MG63 (cell line): ENCODE results near the gene SLC6A18. TPM values are rescaled to one million over a fixed set of nuclear protein-coding genes. Genes with fewer than 3 reads are reported as not detected.
"Not testable (repeated sequence)": the region's sequence is repeated elsewhere in the genome, so short reads cannot be mapped to it uniquely, and the experiment has no call there.

Experiments used
- DNase-seq: peaks from one replicate; pipeline ENCODE4 v3.0.0-alpha.2; 2020
- H3K27me3 ChIP-seq: fragments of 250-450 bp; sonication (Bioruptor Pico); 2 replicates; pipeline ENCODE4 v1.5.1; 2020; ENCODE audit warnings: mild to moderate bottlenecking, moderate library complexity
- H3K36me3 ChIP-seq: fragments of 250-450 bp; sonication (Bioruptor Pico); 2 replicates; pipeline ENCODE4 v1.5.1; 2020; ENCODE audit warnings: mild to moderate bottlenecking, moderate library complexity
- H3K4me3 ChIP-seq: fragments of 250-450 bp; sonication (Bioruptor Pico); 2 replicates; pipeline ENCODE4 v1.5.1; 2020; ENCODE audit warnings: mild to moderate bottlenecking, moderate library complexity
- H3K9me3 ChIP-seq: fragments of 250-450 bp; sonication (Bioruptor Pico); 2 replicates; pipeline ENCODE4 v1.5.1; 2020; ENCODE audit warnings: mild to moderate bottlenecking, moderate library complexity
- total RNA-seq: library from RNA; depleted of rRNA; stranded (reverse); fragments of >200 nt; shearing (Covaris generic); gene quantifications from 2 replicates; pipeline ENCODE4 v1.2.3, GENCODE V29; 2014; ENCODE audit warnings: low replicate concordance

The SLC6A18 gene
- total RNA-seq, 1 experiment from 2014 or later, result not detected

GRCh38 chr5:1265461-1266455, 40.6 kb downstream of the SLC6A18 start:
- DNase-seq, result no peak

GRCh38 chr5:1266791-1267190, 41.6 kb downstream of the SLC6A18 start:
- H3K4me3 ChIP-seq, result no peak overlapping the region
- H3K9me3 ChIP-seq, result no peaks in the 10 kb centered on the region
- H3K36me3 ChIP-seq, result no peaks in the 10 kb centered on the region; the same call in 1 of the 2 replicates
- H3K27me3 ChIP-seq, result peaks cover 2% of the 10 kb centered on the region; the same call in 1 of the 2 replicates
- no peak for DNase-seq

More at GRCh38 chr5:1265461-1266455, 40.6 kb downstream of the SLC6A18 start:
- Histone ChIP-seq H3K27me3 (peaks cover 2% of the 10 kb centered on the region; the same call in 1 of the 2 replicates), H3K4me3 (no peak overlapping the region), H3K36me3 (no peaks in the 10 kb centered on the region; the same call in 1 of the 2 replicates), H3K9me3 (no peaks in the 10 kb centered on the region)

GRCh38 chr5:1267464-1267863, 42.3 kb downstream of the SLC6A18 start:
- not testable (repeated sequence) for H3K9me3 ChIP-seq, DNase-seq, H3K36me3 ChIP-seq, H3K4me3 ChIP-seq, H3K27me3 ChIP-seq

GRCh38 chr5:1268056-1268455, 42.9 kb downstream of the SLC6A18 start:
- DNase-seq, result no peak
- 0 out of 2 replicates have a peak, but pooled peaks cover 2% of the 10 kb centered on the region for H3K27me3 ChIP-seq
- no peaks in the 10 kb centered on the region for H3K9me3 ChIP-seq
- no peak overlapping the region for H3K4me3 ChIP-seq
- no peaks in the 10 kb centered on the region; the same call in 1 of the 2 replicates for H3K36me3 ChIP-seq

GRCh38 chr5:1268666-1269065, 43.5 kb downstream of the SLC6A18 start:
- no peaks in the 10 kb centered on the region; the same call in 1 of the 2 replicates for H3K36me3 ChIP-seq
- H3K4me3 ChIP-seq, result no peak overlapping the region
- H3K27me3 ChIP-seq, result 0 out of 2 replicates have a peak, but pooled peaks cover 2% of the 10 kb centered on the region
- no peak for DNase-seq
- H3K9me3 ChIP-seq, result no peaks in the 10 kb centered on the region

- no peaks in the 10 kb centered on the region for H3K9me3 ChIP-seq
- no peaks in the 10 kb centered on the region for H3K27me3 ChIP-seq
- no peak for DNase-seq
- H3K4me3 ChIP-seq, result no peak overlapping the region
- H3K36me3 ChIP-seq, result no peaks in the 10 kb centered on the region
These were observed 45.2 kb downstream of the SLC6A18 start for GRCh38 chr5:1270426-1270825.

- no peaks in the 10 kb centered on the region for H3K36me3 ChIP-seq
- no peaks in the 10 kb centered on the region for H3K9me3 ChIP-seq
These were observed 46.0 kb downstream of the SLC6A18 start for GRCh38 chr5:1270933-1271914.

GRCh38 chr5:1272201-1272600, 47.0 kb downstream of the SLC6A18 start:
- H3K9me3 ChIP-seq, result no peaks in the 10 kb centered on the region
- no peak for DNase-seq
- H3K27me3 ChIP-seq, result no peaks in the 10 kb centered on the region
- H3K4me3 ChIP-seq, result no peak overlapping the region
- H3K36me3 ChIP-seq, result no peaks in the 10 kb centered on the region

More at GRCh38 chr5:1270933-1271914, 46.0 kb downstream of the SLC6A18 start:
- no peaks in the 10 kb centered on the region for H3K27me3 ChIP-seq
- DNase-seq, result no peak
- H3K4me3 ChIP-seq, result no peak overlapping the region

GRCh38 chr5:1273745-1274144, 48.6 kb downstream of the SLC6A18 start:
- H3K9me3 ChIP-seq, result no peaks in the 10 kb centered on the region
- H3K4me3 ChIP-seq, result no peak overlapping the region
- DNase-seq, result no peak
- no peaks in the 10 kb centered on the region for H3K27me3 ChIP-seq
- H3K36me3 ChIP-seq, result peaks cover 5% of the 10 kb centered on the region

- no peaks in the 10 kb centered on the region for H3K27me3 ChIP-seq
- H3K4me3 ChIP-seq, result no peak overlapping the region
- no peak for DNase-seq
- no peaks in the 10 kb centered on the region for H3K9me3 ChIP-seq
- peaks cover 5% of the 10 kb centered on the region for H3K36me3 ChIP-seq
These were observed 49.3 kb downstream of the SLC6A18 start for GRCh38 chr5:1274471-1274870.

- DNase-seq, H3K4me3 ChIP-seq, H3K27me3 ChIP-seq, H3K36me3 ChIP-seq, H3K9me3 ChIP-seq: not testable (repeated sequence)
These were observed 50.5 kb downstream of the SLC6A18 start for GRCh38 chr5:1275397-1276391.

- Histone ChIP-seq H3K27me3 (no peaks in the 10 kb centered on the region), H3K9me3 (no peaks in the 10 kb centered on the region), H3K4me3 (no peak overlapping the region)
These were observed 51.7 kb downstream of the SLC6A18 start for GRCh38 chr5:1276930-1277329.

GRCh38 chr5:1277331-1277730, 52.1 kb downstream of the SLC6A18 start:
- DNase-seq, result no peak
- no peak overlapping the region for H3K4me3 ChIP-seq
- no peaks in the 10 kb centered on the region for H3K27me3 ChIP-seq
- H3K9me3 ChIP-seq, result no peaks in the 10 kb centered on the region
- H3K36me3 ChIP-seq, result peaks cover 5% of the 10 kb centered on the region

More at GRCh38 chr5:1276930-1277329, 51.7 kb downstream of the SLC6A18 start:
- DNase-seq, result no peak
- H3K36me3 ChIP-seq, result peaks cover 5% of the 10 kb centered on the region

- no peak for DNase-seq
- H3K36me3 ChIP-seq, result peaks cover 5% of the 10 kb centered on the region
- no peak overlapping the region for H3K4me3 ChIP-seq
- H3K9me3 ChIP-seq, result no peaks in the 10 kb centered on the region
- H3K27me3 ChIP-seq, result no peaks in the 10 kb centered on the region
These were observed 52.6 kb downstream of the SLC6A18 start for GRCh38 chr5:1277781-1278180.

GRCh38 chr5:1278216-1278615, 53.0 kb downstream of the SLC6A18 start:
- peaks cover 5% of the 10 kb centered on the region for H3K36me3 ChIP-seq
- H3K9me3 ChIP-seq, result no peaks in the 10 kb centered on the region
- H3K4me3 ChIP-seq, result no peak overlapping the region
- H3K27me3 ChIP-seq, result no peaks in the 10 kb centered on the region
- DNase-seq, result no peak
